Psoas muscle (tissue), 8 donors: Measurements from ENCODE around the gene KCNMB2. TPM values are rescaled to one million over a fixed set of nuclear protein-coding genes. Genes with fewer than 3 reads are reported as not detected.

Source experiments
- ATAC-seq, 4 donors: fragments of 200-7000 bp; cut with Tn5 transposase; one replicate each; pipeline ENCODE4 v1.9.1; 2020; ENCODE audit warnings: moderate library complexity in 3 of 4, mild to moderate bottlenecking in 2 of 4
- DNase-seq, 2 donors: peaks; one replicate each; pipeline ENCODE4 v3.0.0-alpha.2; 2020
- H3K27ac ChIP-seq: fragments of 200-600 bp; one replicate; pipeline ENCODE4 v1.8.0; 2022
- H3K27me3 ChIP-seq, 3 donors: fragments of 200-600 bp in 1 of 3; one replicate each; pipeline versions ENCODE4 v1.6.1 to v1.8.0; 2013 to 2022; ENCODE audit warnings: low read length in 2 of 3, mild to moderate bottlenecking in 2 of 3, moderate library complexity in 1 of 3; ENCODE audit not compliant: insufficient read depth in 3 of 3
- H3K36me3 ChIP-seq, 2 donors: fragments of 200-600 bp in 1 of 2; one replicate each; pipeline versions ENCODE4 v1.6.1 to v1.8.0; 2013 to 2022; ENCODE audit warnings: low read depth in 1 of 2, mild to moderate bottlenecking in 1 of 2, moderate library complexity in 1 of 2; ENCODE audit not compliant: insufficient read depth in 1 of 2
- H3K4me1 ChIP-seq: fragments of 200-600 bp; one replicate; pipeline ENCODE4 v1.8.0; 2022
- H3K4me3 ChIP-seq: fragments of 200-600 bp; one replicate; pipeline ENCODE4 v1.8.0; 2022; ENCODE audit warnings: mild to moderate bottlenecking
- H3K9me3 ChIP-seq: fragments of 200-600 bp; one replicate; pipeline ENCODE4 v1.8.0; 2022
- CTCF ChIP-seq: fragments of 200-600 bp; IDR thresholded peaks from one replicate; pipeline ENCODE4 v1.8.0; 2022; ENCODE audit warnings: antibody characterized with exemption
- whole genome bisulfite sequencing, 3 donors: extraction: QIAGEN DNeasy Blood & Tissue Kit; methylation state at CpG; one replicate each; pipeline versions ENCODE4 v1.1.6 to v1.1.7; 2013; 5-methylcytosine and 5-hydroxymethylcytosine counted together
- intact Hi-C, 2 donors: fragments of 100-400 bp; cut with DNase I; formaldehyde crosslinking; loops; one replicate each; pipeline versions ENCODE4 v1.11.0 to v1.14.2; 2022
- polyA plus RNA-seq, 3 donors: library from polyadenylated mRNA; stranded (reverse); fragments of 200-250 nt; gene quantifications; one replicate each; pipeline ENCODE4 v1.2.3, GENCODE V29; 2013
- total RNA-seq, 4 donors: library from RNA; stranded (reverse); fragmentation: NEBNext Ultra II Directional in 2 of 4; extraction: Animal tissue kit (Norgen Biotek cat#: 25700) in 2 of 4; gene quantifications; one replicate each; pipeline versions ENCODE4 v1.2.1 to v1.2.4, GENCODE V29; 2021 to 2023
- donor health status: healthy with polysubstance abuse.
- donor health status: DM: no; HTN: no; CAD: no; lungs with moderate emphysema.
- donor health status: Bipolar disorder and iron deficiency.
- donor health status: healthy.
- donor health status: DM: yes; HTN: yes; CAD: no.
- donor health status: DM: no; HTN: no; CAD: no.
- donor health status: DM: no; HTN: no; CAD: no.
- donor health status: DM: yes; HTN: yes; CAD: no.

The KCNMB2 gene
- total and polyA plus RNA-seq, 7 donors, result not detected

- intact Hi-C loops, result no loop called here
- WGBS, 3 donors, result 41 to 53% (median 42%) methylated on average over 4 of the region's 4 CpGs
- no peak for DNase-seq
- no peak overlapping the region for H3K27ac ChIP-seq
- H3K4me3 ChIP-seq, result no peak overlapping the region
- no peak for TF ChIP-seq CTCF
- H3K4me1 ChIP-seq, result no peaks in the 10 kb centered on the region
- no peaks in the 10 kb centered on the region for H3K36me3 ChIP-seq
- H3K9me3 ChIP-seq, result no peaks in the 10 kb centered on the region
- no peak for ATAC-seq
- H3K27me3 ChIP-seq, result no peaks in the 10 kb centered on the region
Measured at GRCh38 chr3:178705925-178706324, 169.7 kb downstream of the KCNMB2 start.

GRCh38 chr3:178706411-178706810 is 170.2 kb downstream of the KCNMB2 start:
- H3K27me3 ChIP-seq, result no peaks in the 10 kb centered on the region
- no peaks in the 10 kb centered on the region for H3K9me3 ChIP-seq
- no peak for TF ChIP-seq CTCF
- 98 to 100% (median 98%) methylated on average over 2 of the region's 2 CpGs for WGBS, 3 donors
- no peak for DNase-seq
- H3K4me3 ChIP-seq, result no peak overlapping the region
- H3K4me1 ChIP-seq, result no peaks in the 10 kb centered on the region
- H3K36me3 ChIP-seq, result no peaks in the 10 kb centered on the region
- intact Hi-C loops, result no loop called here
- H3K27ac ChIP-seq, result no peak overlapping the region
- ATAC-seq, result no peak

GRCh38 chr3:178707311-178708031 is 171.2 kb downstream of the KCNMB2 start:
- no peak for TF ChIP-seq CTCF

GRCh38 chr3:178709051-178709450 is 172.8 kb downstream of the KCNMB2 start:
- Histone ChIP-seq H3K9me3 (no peaks in the 10 kb centered on the region), H3K27me3 (no peaks in the 10 kb centered on the region), H3K27ac (no peak overlapping the region)

More at GRCh38 chr3:178707311-178708031, 171.2 kb downstream of the KCNMB2 start:
- 65 to 85% (median 69%) methylated on average over 3 of the region's 3 CpGs for WGBS, 3 donors
- DNase-seq (no peak), ATAC-seq (no peak)
- no peaks in the 10 kb centered on the region for H3K27me3 ChIP-seq
- intact Hi-C loops, result no loop called here
- no peaks in the 10 kb centered on the region for H3K9me3 ChIP-seq
- no peaks in the 10 kb centered on the region for H3K36me3 ChIP-seq
- H3K4me1 ChIP-seq, result no peaks in the 10 kb centered on the region
- no peak overlapping the region for H3K4me3 ChIP-seq
- H3K27ac ChIP-seq, result no peak overlapping the region

More at GRCh38 chr3:178709051-178709450, 172.8 kb downstream of the KCNMB2 start:
- intact Hi-C loops, result no loop called here
- no peaks in the 10 kb centered on the region for H3K4me1 ChIP-seq
- H3K36me3 ChIP-seq, result no peaks in the 10 kb centered on the region
- no peak for TF ChIP-seq CTCF
- ATAC-seq (no peak), DNase-seq (no peak)
- WGBS, 3 donors, result 15 to 35% (median 27%) methylated on average over 6 of the region's 6 CpGs
- H3K4me3 ChIP-seq, result no peak overlapping the region
